HEK293 (cell line): ENCODE measurements around the gene B3GAT1.

Source experiments
- CTCF ChIA-PET: fragments of 350-600 bp; formaldehyde crosslinking; extraction: SDS; loops from one replicate; lab custom pipeline; 2021; ENCODE audit warnings: antibody characterized with exemption; lab: Yijun Ruan, JAX
- POLR2A ChIA-PET: fragments of 300-600 bp; formaldehyde crosslinking; extraction: SDS; loops from one replicate; lab custom pipeline; 2020; ENCODE audit warnings: antibody characterized with exemption, inconsistent platforms; lab: Yijun Ruan, JAX
- H3K27ac ChIP-seq: fragments of 200-500 bp; sonication (Bioruptor generic); 2 replicates; pipeline ENCODE4 v1.5.1; 2014; ENCODE audit warnings: low read depth, low read length, control low read depth, inconsistent platforms; ENCODE audit errors: extremely low read depth
- H3K36me3 ChIP-seq, 2 experiments: fragments of 200-500 bp in 1 of 2; sonication (Bioruptor generic) in 1 of 2; 1 replicate in 1 of 2; 2 replicates in 1 of 2; pipeline ENCODE4 v1.5.1; 2014 to 2017; ENCODE audit warnings: inconsistent platforms in 2 of 2, low read length in 2 of 2; ENCODE audit not compliant: control insufficient read depth in 2 of 2, insufficient read depth in 1 of 2
- H3K4me1 ChIP-seq: fragments of 200-500 bp; sonication (Bioruptor generic); 2 replicates; pipeline ENCODE4 v1.5.1; 2014; ENCODE audit warnings: mild to moderate bottlenecking, low read length, inconsistent platforms; ENCODE audit not compliant: control insufficient read depth, insufficient read depth
- H3K4me3 ChIP-seq: 2 replicates; pipeline ENCODE4 v1.5.1; 2011; ENCODE audit warnings: low read depth, mild to moderate bottlenecking, control low read depth, low read length, moderate library complexity
- H3K9me3 ChIP-seq: fragments of 200-500 bp; sonication (Bioruptor generic); 2 replicates; pipeline ENCODE4 v1.5.1; 2014; ENCODE audit warnings: low read depth, low read length, inconsistent platforms; ENCODE audit not compliant: control insufficient read depth, insufficient read depth
- EGR2 ChIP-seq: fragments of 450-650 bp; formaldehyde crosslinking; IDR thresholded peaks from 2 replicates; pipeline ENCODE4 v1.5.1; 2016; ENCODE audit warnings: low read depth, missing biosample characterization, missing genetic modification characterization
- KLF16 ChIP-seq: fragments of 450-650 bp; formaldehyde crosslinking; IDR thresholded peaks from 2 replicates; pipeline ENCODE4 v1.5.1; 2017; ENCODE audit warnings: missing biosample characterization, missing genetic modification characterization
- OVOL3 ChIP-seq: fragments of 450-650 bp; formaldehyde crosslinking; IDR thresholded peaks from 2 replicates; pipeline ENCODE4 v1.5.1; 2016; ENCODE audit warnings: missing biosample characterization, missing genetic modification characterization
- SP2 ChIP-seq: fragments of 450-650 bp; formaldehyde crosslinking; IDR thresholded peaks from 2 replicates; pipeline ENCODE4 v1.5.1; 2016; ENCODE audit warnings: missing biosample characterization, missing genetic modification characterization
- TRIM28 ChIP-seq: IDR thresholded peaks from 2 replicates; pipeline ENCODE4 v1.6.1; 2011; ENCODE audit warnings: low read length, control low read depth, borderline replicate concordance
- ZFHX2 ChIP-seq: fragments of 450-650 bp; formaldehyde crosslinking; conservative IDR thresholded peaks from 2 replicates; pipeline ENCODE4 v1.5.1; 2016; ENCODE audit warnings: missing biosample characterization, missing genetic modification characterization
- ZFP37 ChIP-seq: fragments of 450-650 bp; formaldehyde crosslinking; IDR thresholded peaks from 2 replicates; pipeline ENCODE4 v1.5.1; 2016; ENCODE audit warnings: missing biosample characterization, missing genetic modification characterization
- ZNF10 ChIP-seq: fragments of 450-650 bp; formaldehyde crosslinking; IDR thresholded peaks from 2 replicates; pipeline ENCODE4 v1.5.1; 2017; ENCODE audit warnings: missing biosample characterization, missing genetic modification characterization
- ZNF184 ChIP-seq: fragments of 450-650 bp; IDR thresholded peaks from 2 replicates; pipeline ENCODE4 v1.5.1; 2018; ENCODE audit warnings: missing biosample characterization, mild to moderate bottlenecking, missing genetic modification characterization
- ZNF274 ChIP-seq, 2 experiments: fragments of 200-500 bp in 1 of 2; fragments of 450-650 bp in 1 of 2; sonication (Bioruptor generic) in 1 of 2; formaldehyde crosslinking in 1 of 2; IDR thresholded peaks; 2 replicates each; pipeline versions ENCODE4 v1.5.1 to v1.6.1; 2014 to 2016; ENCODE audit warnings: borderline replicate concordance in 1 of 2, inconsistent platforms in 1 of 2, low read length in 1 of 2, missing biosample characterization in 1 of 2, missing genetic modification characterization in 1 of 2
- ZNF366 ChIP-seq: fragments of 450-650 bp; formaldehyde crosslinking; conservative IDR thresholded peaks from 2 replicates; pipeline ENCODE4 v1.5.1; 2016; ENCODE audit warnings: missing biosample characterization, missing genetic modification characterization
- ZNF473 ChIP-seq: fragments of 450-650 bp; formaldehyde crosslinking; IDR thresholded peaks from 2 replicates; pipeline ENCODE4 v1.5.1; 2017; ENCODE audit warnings: missing biosample characterization, missing genetic modification characterization
- ZNF560 ChIP-seq: fragments of 450-650 bp; formaldehyde crosslinking; IDR thresholded peaks from 2 replicates; pipeline ENCODE4 v1.5.1; 2017; ENCODE audit warnings: missing biosample characterization, missing genetic modification characterization, borderline replicate concordance
- ZNF677 ChIP-seq: fragments of 450-650 bp; IDR thresholded peaks from 2 replicates; pipeline ENCODE4 v1.5.0; 2018; ENCODE audit warnings: missing biosample characterization, mild to moderate bottlenecking, missing genetic modification characterization, moderate library complexity
- ZNF768 ChIP-seq: fragments of 450-650 bp; formaldehyde crosslinking; IDR thresholded peaks from 2 replicates; pipeline ENCODE4 v1.5.1; 2018; ENCODE audit warnings: missing biosample characterization, mild to moderate bottlenecking, missing genetic modification characterization
- ZNF843 ChIP-seq: fragments of 450-650 bp; formaldehyde crosslinking; IDR thresholded peaks from 2 replicates; pipeline ENCODE4 v1.5.1; 2016; ENCODE audit warnings: missing biosample characterization, missing genetic modification characterization
- TF ChIP-seq, protein P1 (sequence below): fragments of 450-650 bp; formaldehyde crosslinking; IDR thresholded peaks from 2 replicates; pipeline ENCODE4 v1.5.1; 2016; ENCODE audit warnings: missing biosample characterization, missing genetic modification characterization, low read depth
- TF ChIP-seq, protein P2 (sequence below): fragments of 450-650 bp; formaldehyde crosslinking; IDR thresholded peaks from 2 replicates; pipeline ENCODE4 v1.5.1; 2017; ENCODE audit warnings: missing biosample characterization, missing genetic modification characterization
- TF ChIP-seq, protein P3 (sequence below): fragments of 450-650 bp; formaldehyde crosslinking; IDR thresholded peaks from 2 replicates; pipeline ENCODE4 v1.5.1; 2016; ENCODE audit warnings: missing biosample characterization, missing genetic modification characterization, borderline replicate concordance
- TF ChIP-seq, protein P4 (sequence below): fragments of 450-650 bp; formaldehyde crosslinking; IDR thresholded peaks from 2 replicates; pipeline ENCODE4 v1.5.1; 2016; ENCODE audit warnings: missing biosample characterization, missing genetic modification characterization
- TF ChIP-seq, protein P5 (sequence below): fragments of 450-650 bp; formaldehyde crosslinking; IDR thresholded peaks from 2 replicates; pipeline ENCODE4 v1.5.1; 2016; ENCODE audit warnings: missing biosample characterization, missing genetic modification characterization

Gene B3GAT1

DNA sequence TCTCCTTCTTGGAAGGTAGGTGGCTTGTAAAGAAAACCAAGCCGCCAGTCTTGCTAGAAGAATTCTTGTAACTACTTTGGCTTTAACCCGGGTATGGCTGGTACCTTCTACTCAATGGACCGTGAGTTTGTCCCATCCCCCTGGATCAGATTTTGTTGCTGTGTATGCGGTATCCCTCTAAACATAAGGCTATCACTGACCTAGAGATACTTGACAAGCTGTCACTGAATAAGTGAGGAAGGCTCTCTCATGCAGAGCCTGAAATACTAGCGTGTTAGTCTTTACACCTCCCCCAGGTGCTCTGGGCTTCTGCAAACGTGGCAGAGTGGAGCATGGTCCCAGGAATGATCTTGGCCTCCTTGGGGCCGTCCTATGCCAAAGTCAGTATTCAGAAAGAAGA lies 45.8 kb downstream of the B3GAT1 start:
- Histone ChIP-seq H3K36me3 (peaks cover 0 to 15% of the 10 kb centered on the region in 2 experiments; a peak in 1 of 3 replicates), H3K27ac (no peak overlapping the region)
- TF ChIP-seq ZNF184 (tag by site-specific recombination) = no peak
- no peak for TF ChIP-seq ZNF560
- no peak for TF ChIP-seq SP2 (tag by site-specific recombination)
- TF ChIP-seq ZNF473 (tag by site-specific recombination) = no peak
- TF ChIP-seq ZNF274 (IDR thresholded peaks at IDR 0.05; ENCODE audit: low read length) = no peak
- no peak for TF ChIP-seq ZNF274 (tag by site-specific recombination; IDR thresholded peaks at IDR 0.05; ENCODE audit: borderline replicate concordance)
- TF ChIP-seq, protein P1, sequence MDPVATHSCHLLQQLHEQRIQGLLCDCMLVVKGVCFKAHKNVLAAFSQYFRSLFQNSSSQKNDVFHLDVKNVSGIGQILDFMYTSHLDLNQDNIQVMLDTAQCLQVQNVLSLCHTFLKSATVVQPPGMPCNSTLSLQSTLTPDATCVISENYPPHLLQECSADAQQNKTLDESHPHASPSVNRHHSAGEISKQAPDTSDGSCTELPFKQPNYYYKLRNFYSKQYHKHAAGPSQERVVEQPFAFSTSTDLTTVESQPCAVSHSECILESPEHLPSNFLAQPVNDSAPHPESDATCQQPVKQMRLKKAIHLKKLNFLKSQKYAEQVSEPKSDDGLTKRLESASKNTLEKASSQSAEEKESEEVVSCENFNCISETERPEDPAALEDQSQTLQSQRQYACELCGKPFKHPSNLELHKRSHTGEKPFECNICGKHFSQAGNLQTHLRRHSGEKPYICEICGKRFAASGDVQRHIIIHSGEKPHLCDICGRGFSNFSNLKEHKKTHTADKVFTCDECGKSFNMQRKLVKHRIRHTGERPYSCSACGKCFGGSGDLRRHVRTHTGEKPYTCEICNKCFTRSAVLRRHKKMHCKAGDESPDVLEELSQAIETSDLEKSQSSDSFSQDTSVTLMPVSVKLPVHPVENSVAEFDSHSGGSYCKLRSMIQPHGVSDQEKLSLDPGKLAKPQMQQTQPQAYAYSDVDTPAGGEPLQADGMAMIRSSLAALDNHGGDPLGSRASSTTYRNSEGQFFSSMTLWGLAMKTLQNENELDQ (tag by site-specific recombination) = no peak
- TF ChIP-seq, protein P2, sequence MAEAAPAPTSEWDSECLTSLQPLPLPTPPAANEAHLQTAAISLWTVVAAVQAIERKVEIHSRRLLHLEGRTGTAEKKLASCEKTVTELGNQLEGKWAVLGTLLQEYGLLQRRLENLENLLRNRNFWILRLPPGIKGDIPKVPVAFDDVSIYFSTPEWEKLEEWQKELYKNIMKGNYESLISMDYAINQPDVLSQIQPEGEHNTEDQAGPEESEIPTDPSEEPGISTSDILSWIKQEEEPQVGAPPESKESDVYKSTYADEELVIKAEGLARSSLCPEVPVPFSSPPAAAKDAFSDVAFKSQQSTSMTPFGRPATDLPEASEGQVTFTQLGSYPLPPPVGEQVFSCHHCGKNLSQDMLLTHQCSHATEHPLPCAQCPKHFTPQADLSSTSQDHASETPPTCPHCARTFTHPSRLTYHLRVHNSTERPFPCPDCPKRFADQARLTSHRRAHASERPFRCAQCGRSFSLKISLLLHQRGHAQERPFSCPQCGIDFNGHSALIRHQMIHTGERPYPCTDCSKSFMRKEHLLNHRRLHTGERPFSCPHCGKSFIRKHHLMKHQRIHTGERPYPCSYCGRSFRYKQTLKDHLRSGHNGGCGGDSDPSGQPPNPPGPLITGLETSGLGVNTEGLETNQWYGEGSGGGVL (tag by site-specific recombination) = no peak
- no peak for TF ChIP-seq TRIM28
- TF ChIP-seq, protein P3, sequence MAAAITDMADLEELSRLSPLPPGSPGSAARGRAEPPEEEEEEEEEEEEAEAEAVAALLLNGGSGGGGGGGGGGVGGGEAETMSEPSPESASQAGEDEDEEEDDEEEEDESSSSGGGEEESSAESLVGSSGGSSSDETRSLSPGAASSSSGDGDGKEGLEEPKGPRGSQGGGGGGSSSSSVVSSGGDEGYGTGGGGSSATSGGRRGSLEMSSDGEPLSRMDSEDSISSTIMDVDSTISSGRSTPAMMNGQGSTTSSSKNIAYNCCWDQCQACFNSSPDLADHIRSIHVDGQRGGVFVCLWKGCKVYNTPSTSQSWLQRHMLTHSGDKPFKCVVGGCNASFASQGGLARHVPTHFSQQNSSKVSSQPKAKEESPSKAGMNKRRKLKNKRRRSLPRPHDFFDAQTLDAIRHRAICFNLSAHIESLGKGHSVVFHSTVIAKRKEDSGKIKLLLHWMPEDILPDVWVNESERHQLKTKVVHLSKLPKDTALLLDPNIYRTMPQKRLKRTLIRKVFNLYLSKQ = no peak
- no peak for TF ChIP-seq ZNF10 (tag by site-specific recombination)
- no peak for TF ChIP-seq ZNF677 (tag by site-specific recombination)
- TF ChIP-seq, protein P4, sequence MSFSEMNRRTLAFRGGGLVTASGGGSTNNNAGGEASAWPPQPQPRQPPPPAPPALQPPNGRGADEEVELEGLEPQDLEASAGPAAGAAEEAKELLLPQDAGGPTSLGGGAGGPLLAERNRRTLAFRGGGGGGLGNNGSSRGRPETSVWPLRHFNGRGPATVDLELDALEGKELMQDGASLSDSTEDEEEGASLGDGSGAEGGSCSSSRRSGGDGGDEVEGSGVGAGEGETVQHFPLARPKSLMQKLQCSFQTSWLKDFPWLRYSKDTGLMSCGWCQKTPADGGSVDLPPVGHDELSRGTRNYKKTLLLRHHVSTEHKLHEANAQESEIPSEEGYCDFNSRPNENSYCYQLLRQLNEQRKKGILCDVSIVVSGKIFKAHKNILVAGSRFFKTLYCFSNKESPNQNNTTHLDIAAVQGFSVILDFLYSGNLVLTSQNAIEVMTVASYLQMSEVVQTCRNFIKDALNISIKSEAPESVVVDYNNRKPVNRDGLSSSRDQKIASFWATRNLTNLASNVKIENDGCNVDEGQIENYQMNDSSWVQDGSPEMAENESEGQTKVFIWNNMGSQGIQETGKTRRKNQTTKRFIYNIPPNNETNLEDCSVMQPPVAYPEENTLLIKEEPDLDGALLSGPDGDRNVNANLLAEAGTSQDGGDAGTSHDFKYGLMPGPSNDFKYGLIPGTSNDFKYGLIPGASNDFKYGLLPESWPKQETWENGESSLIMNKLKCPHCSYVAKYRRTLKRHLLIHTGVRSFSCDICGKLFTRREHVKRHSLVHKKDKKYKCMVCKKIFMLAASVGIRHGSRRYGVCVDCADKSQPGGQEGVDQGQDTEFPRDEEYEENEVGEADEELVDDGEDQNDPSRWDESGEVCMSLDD (tag by site-specific recombination) = no peak
- TF ChIP-seq, all 188 proteins: peak for 0
- ChIA-PET CTCF (no interaction called here), POLR2A (no interaction called here)
- no peaks in the 10 kb centered on the region for H3K9me3 ChIP-seq
- H3K4me3 ChIP-seq = no peak overlapping the region
- no peaks in the 10 kb centered on the region for H3K4me1 ChIP-seq

DNA sequence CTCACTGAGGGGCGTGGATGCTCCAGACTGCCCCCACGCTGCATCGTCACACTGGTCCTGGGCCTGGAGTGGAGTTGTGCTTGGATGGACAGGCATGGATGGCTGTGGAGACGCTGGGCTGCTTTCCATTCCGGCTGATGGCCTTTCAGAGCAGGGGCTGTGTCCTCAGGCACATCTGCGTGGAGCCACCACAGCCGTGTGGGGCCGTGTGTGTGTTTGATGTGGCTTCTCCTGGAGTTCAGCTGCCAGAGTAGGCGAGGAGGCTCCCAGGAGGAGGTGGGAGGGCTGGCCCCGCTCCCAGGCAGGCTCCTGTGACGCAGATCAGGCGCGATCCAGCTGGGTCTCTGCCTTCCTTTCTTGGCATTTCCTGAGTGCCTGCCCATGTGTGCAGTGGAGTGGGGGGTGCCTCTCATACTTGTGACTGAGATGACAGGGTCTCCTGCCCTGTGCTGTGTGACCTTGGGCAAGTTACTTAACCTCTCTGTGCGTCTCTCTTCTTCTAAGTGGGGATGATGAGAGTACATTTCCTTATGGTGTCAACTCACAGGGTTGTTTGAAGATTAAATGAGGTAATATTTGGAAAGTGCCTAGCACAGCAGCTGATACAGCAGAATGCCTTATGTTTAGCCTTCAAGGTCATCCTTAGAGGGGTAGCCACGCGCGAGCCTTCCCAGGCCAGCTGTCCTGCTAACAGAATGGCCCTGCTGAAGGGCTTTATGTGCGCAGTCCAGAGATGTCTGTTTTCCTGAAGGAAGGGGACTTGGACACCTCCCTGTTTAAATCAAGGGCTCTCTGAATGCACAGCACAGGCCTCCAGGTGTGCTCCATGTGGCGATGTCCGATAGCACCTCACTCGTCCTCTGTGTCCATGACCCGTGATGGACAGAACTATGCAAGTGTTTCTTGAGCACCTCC lies 46.8 kb downstream of the B3GAT1 start:
- Histone ChIP-seq H3K9me3 (no peaks in the 10 kb centered on the region), H3K4me1 (no peaks in the 10 kb centered on the region), H3K36me3 (peaks cover 0 to 10% of the 10 kb centered on the region in 2 experiments; a peak in 1 of 3 replicates), H3K27ac (no peak overlapping the region), H3K4me3 (no peak overlapping the region)
- ChIA-PET CTCF (interaction anchor here (0.7 kb wide), 1 partner anchor 70 kb away, joined by 3 read pairs; no protein-coding TSS in a partner anchor), POLR2A (no interaction called here)
- peak; percentile 32; the same call in 1 of the 2 replicates for TF ChIP-seq EGR2 (tag by site-specific recombination)
- TF ChIP-seq ZFP37 (tag by site-specific recombination) = no peak
- peak; percentile 34 for TF ChIP-seq ZFHX2 (tag by site-specific recombination)
- no peak for TF ChIP-seq KLF16 (tag by site-specific recombination)
- 0 out of 2 replicates have a peak, but pooled peaks have one; percentile 45 for TF ChIP-seq ZNF768 (tag by site-specific recombination)
- TF ChIP-seq ZNF843 (tag by site-specific recombination) = no peak
- TF ChIP-seq ZNF366 = no peak
- no peak for TF ChIP-seq OVOL3
- TF ChIP-seq, protein P5, sequence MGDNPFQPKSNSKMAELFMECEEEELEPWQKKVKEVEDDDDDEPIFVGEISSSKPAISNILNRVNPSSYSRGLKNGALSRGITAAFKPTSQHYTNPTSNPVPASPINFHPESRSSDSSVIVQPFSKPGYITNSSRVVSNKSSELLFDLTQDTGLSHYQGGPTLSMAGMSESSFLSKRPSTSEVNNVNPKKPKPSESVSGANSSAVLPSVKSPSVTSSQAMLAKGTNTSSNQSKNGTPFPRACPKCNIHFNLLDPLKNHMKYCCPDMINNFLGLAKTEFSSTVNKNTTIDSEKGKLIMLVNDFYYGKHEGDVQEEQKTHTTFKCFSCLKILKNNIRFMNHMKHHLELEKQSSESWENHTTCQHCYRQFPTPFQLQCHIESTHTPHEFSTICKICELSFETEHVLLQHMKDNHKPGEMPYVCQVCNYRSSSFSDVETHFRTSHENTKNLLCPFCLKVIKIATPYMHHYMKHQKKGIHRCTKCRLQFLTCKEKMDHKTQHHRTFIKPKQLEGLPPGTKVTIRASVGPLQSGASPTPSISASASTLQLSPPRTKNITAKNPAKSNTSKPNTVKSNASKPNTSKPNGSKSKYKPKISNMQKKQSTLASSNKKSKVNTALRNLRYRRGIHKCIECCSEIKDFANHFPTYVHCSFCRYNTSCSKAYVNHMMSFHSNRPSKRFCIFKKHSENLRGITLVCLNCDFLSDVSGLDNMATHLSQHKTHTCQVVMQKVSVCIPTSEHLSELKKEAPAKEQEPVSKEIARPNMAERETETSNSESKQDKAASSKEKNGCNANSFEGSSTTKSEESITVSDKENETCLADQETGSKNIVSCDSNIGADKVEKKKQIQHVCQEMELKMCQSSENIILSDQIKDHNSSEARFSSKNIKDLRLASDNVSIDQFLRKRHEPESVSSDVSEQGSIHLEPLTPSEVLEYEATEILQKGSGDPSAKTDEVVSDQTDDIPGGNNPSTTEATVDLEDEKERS (tag by site-specific recombination) = no peak
